HUES6 (cell line): ENCODE results near the gene LIMK2.

ENCODE experiments used
- H3K27ac ChIP-seq: 2 replicates; pipeline ENCODE4 v1.7.0; 2013; ENCODE audit warnings: low read depth, mild to moderate bottlenecking, low read length, inconsistent platforms
- H3K27me3 ChIP-seq: 2 replicates; pipeline ENCODE4 v1.6.1; 2013; ENCODE audit warnings: low read length; ENCODE audit not compliant: control insufficient read depth, insufficient read depth
- H3K36me3 ChIP-seq: 2 replicates; pipeline ENCODE4 v1.6.1; 2013; ENCODE audit warnings: low read length; ENCODE audit not compliant: control insufficient read depth, insufficient read depth
- H3K4me1 ChIP-seq: 2 replicates; pipeline ENCODE4 v1.6.1; 2013; ENCODE audit warnings: low read length; ENCODE audit not compliant: control insufficient read depth, insufficient read depth
- H3K4me3 ChIP-seq: 2 replicates; pipeline ENCODE4 v1.5.1; 2013; ENCODE audit warnings: low read depth, low read length
- H3K9ac ChIP-seq: one replicate; pipeline ENCODE4 v1.6.1; 2013; ENCODE audit warnings: mild to moderate bottlenecking, low read length
- H3K9me3 ChIP-seq: 2 replicates; pipeline ENCODE4 v1.6.1; 2013; ENCODE audit warnings: low read depth, low read length; ENCODE audit not compliant: control insufficient read depth, insufficient read depth

Gene LIMK2

GRCh38 chr22:31286360-31287255, 74.5 kb downstream of the LIMK2 start:
- Histone ChIP-seq H3K4me3 (no peak overlapping the region), H3K4me1 (peaks cover 3% of the 10 kb centered on the region; the same call in 1 of the 2 replicates), H3K27ac (no peak overlapping the region), H3K27me3 (peaks cover 20% of the 10 kb centered on the region), H3K9ac (no peak overlapping the region), H3K9me3 (no peaks in the 10 kb centered on the region), H3K36me3 (0 out of 2 replicates have a peak, but pooled peaks cover 2% of the 10 kb centered on the region)

GRCh38 chr22:31287818-31288495, 75.9 kb downstream of the LIMK2 start:
- H3K9me3 ChIP-seq = no peaks in the 10 kb centered on the region
- peaks cover 24% of the 10 kb centered on the region for H3K27me3 ChIP-seq
- H3K9ac ChIP-seq = no peak overlapping the region
- peaks cover 7% of the 10 kb centered on the region; the same call in 1 of the 2 replicates for H3K4me1 ChIP-seq
- no peak overlapping the region for H3K4me3 ChIP-seq
- no peak overlapping the region for H3K27ac ChIP-seq
- no peaks in the 10 kb centered on the region for H3K36me3 ChIP-seq

GRCh38 chr22:31288496-31289240, 76.6 kb downstream of the LIMK2 start:
- Histone ChIP-seq H3K9me3 (no peaks in the 10 kb centered on the region), H3K27me3 (peaks cover 24% of the 10 kb centered on the region), H3K27ac (no peak overlapping the region), H3K4me1 (peaks cover 7% of the 10 kb centered on the region; the same call in 1 of the 2 replicates), H3K36me3 (no peaks in the 10 kb centered on the region), H3K9ac (no peak overlapping the region), H3K4me3 (no peak overlapping the region)

GRCh38 chr22:31289344-31289743, 77.2 kb downstream of the LIMK2 start:
- peaks cover 7% of the 10 kb centered on the region; the same call in 1 of the 2 replicates for H3K4me1 ChIP-seq

GRCh38 chr22:31290494-31291471, 78.7 kb downstream of the LIMK2 start:
- Histone ChIP-seq H3K4me1 (peaks cover 4% of the 10 kb centered on the region; the same call in 1 of the 2 replicates), H3K27me3 (peaks cover 24% of the 10 kb centered on the region), H3K9me3 (no peaks in the 10 kb centered on the region), H3K4me3 (peak overlapping the region; percentile 69), H3K36me3 (no peaks in the 10 kb centered on the region), H3K9ac (peak overlapping the region; percentile 56), H3K27ac (no peak overlapping the region; the same call in 1 of the 2 replicates)

More at GRCh38 chr22:31289344-31289743, 77.2 kb downstream of the LIMK2 start:
- Histone ChIP-seq H3K27me3 (peaks cover 24% of the 10 kb centered on the region), H3K9me3 (no peaks in the 10 kb centered on the region), H3K4me3 (no peak overlapping the region), H3K9ac (no peak overlapping the region), H3K36me3 (no peaks in the 10 kb centered on the region), H3K27ac (no peak overlapping the region)

GRCh38 chr22:31291481-31292235, 79.6 kb downstream of the LIMK2 start:
- Histone ChIP-seq H3K9me3 (no peaks in the 10 kb centered on the region), H3K9ac (peak overlapping the region; percentile 39), H3K4me3 (peak overlapping the region; percentile 63), H3K36me3 (no peaks in the 10 kb centered on the region), H3K27me3 (peaks cover 24% of the 10 kb centered on the region), H3K27ac (no peak overlapping the region), H3K4me1 (peaks cover 4% of the 10 kb centered on the region; the same call in 1 of the 2 replicates)

- peak within 1 kb of the TSS; percentile 63 for H3K4me3 ChIP-seq
Observed at GRCh38 chr22:31292236-31292989, 80.3 kb downstream of the LIMK2 start, which contains the start of gene PIK3IP1. PIK3IP1 (minus strand) TSS chr22:31292488; CDS start chr22:31292344, 144 bp downstream.

GRCh38 chr22:31295360-31295759, 83.3 kb downstream of the LIMK2 start:
- Histone ChIP-seq H3K27me3 (peaks cover 12% of the 10 kb centered on the region), H3K9ac (no peak overlapping the region), H3K27ac (no peak overlapping the region), H3K4me1 (peaks cover 4% of the 10 kb centered on the region; the same call in 1 of the 2 replicates), H3K4me3 (no peak overlapping the region), H3K9me3 (no peaks in the 10 kb centered on the region), H3K36me3 (no peaks in the 10 kb centered on the region)

More at GRCh38 chr22:31292236-31292989, 80.3 kb downstream of the LIMK2 start, which contains the start of gene PIK3IP1:
- Histone ChIP-seq H3K9ac (peak within 1 kb of the TSS; percentile 39), H3K4me1 (peaks cover 4% of the 10 kb centered on the region; the same call in 1 of the 2 replicates), H3K36me3 (no peaks in the 10 kb centered on the region), H3K9me3 (no peaks in the 10 kb centered on the region), H3K27me3 (peaks cover 24% of the 10 kb centered on the region), H3K27ac (no peak within 1 kb of the TSS)
